K562 (cell line): ENCODE data around the gene SDC1. TPM values are rescaled to one million over a fixed set of nuclear protein-coding genes. Genes with fewer than 3 reads are reported as not detected.

ENCODE experiments used
- ATAC-seq: fragments of 200-7000 bp; cut with Tn5 transposase; 3 replicates; pipeline ENCODE4 v1.9.1; 2020; ENCODE audit warnings: moderate library complexity
- BruUV-seq: library from RNA; stranded (reverse); fragments of 400-500 nt; replicated peaks from 2 replicates; lab custom pipeline; 2021; lab: Mats Ljungman, UMichigan
- CTCF ChIA-PET: fragments of 300-600 bp; formaldehyde crosslinking; extraction: SDS; loops from one replicate; lab custom pipeline; 2021; ENCODE audit warnings: low intra/inter-chr PET ratio; lab: Yijun Ruan, JAX
- POLR2A ChIA-PET: fragments of 300-600, 350-650 bp; sonication (Branson Sonifier 250); formaldehyde crosslinking; extraction: SDS; loops from one replicate; lab custom pipeline; 2021; ENCODE audit warnings: antibody characterized with exemption, inconsistent platforms; lab: Yijun Ruan, JAX
- DNase-seq, 4 experiments: peaks; one replicate each; pipeline versions ENCODE4 v3.0.0 to v3.0.0-alpha.2; 2011 to 2018; ENCODE audit warnings: low spot score in 3 of 4, mixed read lengths in 3 of 4; ENCODE audit errors: extremely low read depth in 1 of 4
- FAIRE-seq: peaks from 2 replicates; lab custom pipeline; 2011; peaks lifted over from hg19 to GRCh38; lab: Jason Lieb, UNC
- H2AFZ ChIP-seq: 2 replicates; pipeline ENCODE4 v1.6.0; 2011; ENCODE audit warnings: low read depth, low read length, control low read depth, inconsistent platforms
- H3K27ac ChIP-seq: fragments of 200-600 bp; 3 replicates; pipeline ENCODE4 v1.8.0; 2011; ENCODE audit warnings: low read depth, mild to moderate bottlenecking, control low read depth, inconsistent platforms, low read length, moderate library complexity, mixed read lengths; ENCODE audit errors: extremely low read depth
- H3K27me3 ChIP-seq, 2 experiments: fragments of 300-600 bp in 1 of 2; 2 replicates in 1 of 2; 3 replicates in 1 of 2; pipeline versions ENCODE4 v1.6.0 to v1.8.0; 2011; ENCODE audit warnings: inconsistent platforms in 2 of 2, low read length in 2 of 2, mild to moderate bottlenecking in 1 of 2, mixed read lengths in 1 of 2, moderate library complexity in 1 of 2; ENCODE audit not compliant: control insufficient read depth in 2 of 2, insufficient read depth in 2 of 2
- H3K36me3 ChIP-seq: fragments of 300-600 bp; 3 replicates; pipeline ENCODE4 v1.8.0; 2011; ENCODE audit warnings: mild to moderate bottlenecking, low read length, inconsistent platforms; ENCODE audit not compliant: control insufficient read depth, insufficient read depth
- H3K4me1 ChIP-seq, 2 experiments: fragments of 200-600 bp in 1 of 2; replicated peaks in 1 of 2; 2 replicates in 1 of 2; 3 replicates in 1 of 2; pipeline versions ENCODE4 v1.5.1 to v1.8.0; 2011; ENCODE audit warnings: inconsistent platforms in 2 of 2, low read length in 2 of 2, mild to moderate bottlenecking in 1 of 2, mixed read lengths in 1 of 2, moderate library complexity in 1 of 2; ENCODE audit not compliant: control insufficient read depth in 2 of 2, insufficient read depth in 2 of 2
- H3K4me2 ChIP-seq: 2 replicates; pipeline ENCODE4 v1.6.1; 2011; ENCODE audit warnings: low read length, control low read depth, inconsistent platforms, mixed read lengths; ENCODE audit not compliant: insufficient read depth
- H3K4me3 ChIP-seq: fragments of 200-600 bp; sonication (generic), shearing (Covaris generic); 2 replicates; pipeline ENCODE4 v1.5.1; 2016; ENCODE audit warnings: control low read depth, inconsistent platforms
- H3K79me2 ChIP-seq: fragments of 200-600 bp; 3 replicates; pipeline ENCODE4 v1.8.0; 2011; ENCODE audit warnings: low read length, inconsistent platforms; ENCODE audit not compliant: control insufficient read depth, insufficient read depth
- H3K9ac ChIP-seq, 2 experiments: 2 replicates each; pipeline versions ENCODE4 v1.6.0 to v1.6.1; 2011; ENCODE audit warnings: low read depth in 2 of 2, low read length in 2 of 2, control low read depth in 1 of 2, inconsistent platforms in 1 of 2, mild to moderate bottlenecking in 1 of 2, mixed read lengths in 1 of 2; ENCODE audit not compliant: insufficient read depth in 1 of 2
- H3K9me1 ChIP-seq: one replicate; pipeline ENCODE4 v1.6.0; 2011; ENCODE audit warnings: inconsistent platforms, mild to moderate bottlenecking, low read length, moderate library complexity; ENCODE audit not compliant: control insufficient read depth, insufficient read depth
- H3K9me3 ChIP-seq: replicated peaks from 2 replicates; pipeline ENCODE4 v1.5.1; 2011; ENCODE audit warnings: low read depth, low read length, inconsistent platforms; ENCODE audit not compliant: control insufficient read depth, insufficient read depth
- H4K20me1 ChIP-seq: replicated peaks from 2 replicates; pipeline ENCODE4 v1.6.1; 2011; ENCODE audit warnings: low read length, inconsistent platforms, mixed read lengths; ENCODE audit not compliant: control insufficient read depth, insufficient read depth
- ARNT ChIP-seq, 2 experiments: fragments of 450-650 bp; IDR thresholded peaks; 2 replicates each; pipeline ENCODE4 v1.6.1; 2016; ENCODE audit warnings: mild to moderate bottlenecking in 1 of 2
- ATF3 ChIP-seq, 2 experiments: fragments of 450-650 bp in 1 of 2; sonication (generic) in 1 of 2; formaldehyde crosslinking in 1 of 2; IDR thresholded peaks in 1 of 2; conservative IDR thresholded peaks in 1 of 2; 2 replicates each; pipeline versions ENCODE4 v1.6.1 to v1.8.1; 2016 to 2023; ENCODE audit warnings: mild to moderate bottlenecking in 2 of 2, moderate library complexity in 2 of 2, inconsistent platforms in 1 of 2, missing genetic modification reagents in 1 of 2
- BMI1 ChIP-seq: fragments of 150-350 bp; IDR thresholded peaks from 2 replicates; pipeline ENCODE4 v1.6.1; 2014; ENCODE audit warnings: low read length
- FIP1L1 ChIP-seq: fragments of 200-400 bp; formaldehyde crosslinking; IDR thresholded peaks from 2 replicates; pipeline ENCODE4 v1.6.1; 2018; ENCODE audit warnings: mild to moderate bottlenecking, low read depth, low read length; ENCODE audit not compliant: poor library complexity, severe bottlenecking
- GABPB1 ChIP-seq: sonication (generic); formaldehyde crosslinking; IDR thresholded peaks from 2 replicates; pipeline ENCODE4 v1.8.0; 2022; ENCODE audit warnings: mild to moderate bottlenecking, missing genetic modification reagents
- MAFG ChIP-seq: fragments of 450-650 bp; conservative IDR thresholded peaks from 2 replicates; pipeline ENCODE4 v1.6.1; 2016; ENCODE audit warnings: missing genetic modification characterization, missing compliant biosample characterization
- NEUROD1 ChIP-seq: fragments of 150-350 bp; IDR thresholded peaks from 2 replicates; pipeline ENCODE4 v1.6.1; 2014; ENCODE audit warnings: borderline replicate concordance, low read length, low read depth; ENCODE audit not compliant: partially characterized antibody
- RAD51 ChIP-seq: fragments of 450-650 bp; IDR thresholded peaks from 2 replicates; pipeline ENCODE4 v1.7.1; 2016; ENCODE audit warnings: low read depth, mild to moderate bottlenecking, borderline replicate concordance
- RERE ChIP-seq: sonication (generic); formaldehyde crosslinking; IDR thresholded peaks from 2 replicates; pipeline ENCODE4 v1.8.0; 2023; ENCODE audit warnings: missing genetic modification reagents, mild to moderate bottlenecking, borderline replicate concordance
- STAT5B ChIP-seq: fragments of 250-450 bp; sonication (Bioruptor Pico); IDR thresholded peaks from 2 replicates; pipeline ENCODE4 v1.8.0; 2021; ENCODE audit warnings: mild to moderate bottlenecking, inconsistent platforms
- TAF1 ChIP-seq: IDR thresholded peaks from 2 replicates; pipeline ENCODE4 v1.6.1; 2011; ENCODE audit warnings: mild to moderate bottlenecking, low read length, moderate library complexity; ENCODE audit not compliant: insufficient read depth, control insufficient read depth, severe bottlenecking; ENCODE audit errors: extremely low read depth
- TAF15 ChIP-seq: fragments of 200-400 bp; formaldehyde crosslinking; IDR thresholded peaks from 2 replicates; pipeline ENCODE4 v1.6.1; 2017; ENCODE audit warnings: mild to moderate bottlenecking, low read depth, low read length, moderate library complexity
- ZNF12 ChIP-seq: sonication (generic); formaldehyde crosslinking; IDR thresholded peaks from 2 replicates; pipeline ENCODE4 v1.4.0; 2020; ENCODE audit warnings: mild to moderate bottlenecking, missing genetic modification reagents
- ZNF165 ChIP-seq: fragments of 250-450 bp; sonication (Bioruptor Pico); IDR thresholded peaks from 2 replicates; pipeline ENCODE4 v1.4.0; 2020; ENCODE audit warnings: borderline replicate concordance
- ZNF239 ChIP-seq: fragments of 250-450 bp; sonication (Bioruptor Pico); IDR thresholded peaks from 2 replicates; pipeline ENCODE4 v1.4.0; 2020; ENCODE audit warnings: mild to moderate bottlenecking
- ZNF408 ChIP-seq: fragments of 250-450 bp; sonication (Bioruptor Pico); IDR thresholded peaks from 2 replicates; pipeline ENCODE4 v1.4.0; 2020; ENCODE audit warnings: low read depth, mild to moderate bottlenecking, moderate library complexity
- ZNF41 ChIP-seq: fragments of 250-450 bp; sonication (Bioruptor Pico); conservative IDR thresholded peaks from 2 replicates; pipeline ENCODE4 v1.4.0; 2020; ENCODE audit warnings: mild to moderate bottlenecking
- ZNF780A ChIP-seq: fragments of 250-450 bp; sonication (Bioruptor Pico); IDR thresholded peaks from 2 replicates; pipeline ENCODE4 v1.5.0; 2021; ENCODE audit warnings: mild to moderate bottlenecking
- WGBS: fragments of 100-300 bp; shearing (Covaris generic); methylation state at CpG from one replicate; pipeline ENCODE4 v1.1.6; 2016; ENCODE audit warnings: low coverage, mixed read lengths; ENCODE audit not compliant: insufficient coverage; ENCODE audit errors: missing lambda C conversion rate; 5-methylcytosine and 5-hydroxymethylcytosine counted together
- in situ Hi-C: fragments of 300-500 bp; cut with MboI; formaldehyde crosslinking; loops from 4 replicates; pipeline ENCODE4 v1.15.0; 2018; ENCODE audit warnings: inconsistent platforms, mixed read lengths
- intact Hi-C: fragments of 100-400 bp; cut with micrococcal nuclease; formaldehyde crosslinking; loops from 2 replicates; pipeline ENCODE4 v1.14.2; 2022
- polyA plus RNA-seq, 8 experiments: library from polyadenylated mRNA; depleted of rRNA in 4 of 8; stranded (reverse) in 5 of 8; unstranded in 3 of 8; fragments of >200 nt; fragmentation: Nextera tagmentation in 2 of 8; fragmentation: Illumina TruSeq in 1 of 8; extraction: Ambion mirVana in 2 of 8; extraction: Trizol in 1 of 8; gene quantifications; 2 replicates each; pipeline versions ENCODE4 v1.2.1 to v1.2.3, GENCODE V29; 2011 to 2014; ENCODE audit warnings: inconsistent platforms in 1 of 8, missing spikeins in 1 of 8
- total RNA-seq, 7 experiments: library from RNA; depleted of rRNA in 6 of 7; stranded (reverse); fragments of >200 nt in 6 of 7; fragmentation: Illumina TruSeq in 2 of 7; extraction: Trizol in 2 of 7; gene quantifications; 2 replicates each; pipeline versions ENCODE4 v1.2.1 to v1.2.3, GENCODE V29; 2011 to 2021; ENCODE audit warnings: low replicate concordance in 1 of 7

The SDC1 gene
- total and polyA plus RNA-seq, 9 of the 15 experiments (the other 6 are each of a cell fraction or from before 2014, with no cell fraction given), result 0.06 to 2.7 (median 0.49) TPM

GRCh38 chr2:20273042-20273441, 48.1 kb upstream of the SDC1 start:
- H3K4me1 ChIP-seq, result no peaks in the 10 kb centered on the region
- intact Hi-C loops (no loop called here), in situ Hi-C loops (no loop called here)
- ChIA-PET POLR2A (interaction anchor here (1.3 kb wide), 1 partner anchor 9 kb away, joined by 3 read pairs; no protein-coding TSS in a partner anchor), CTCF (no interaction called here)
- ATAC-seq (no peak), DNase-seq (no peak), FAIRE-seq (no peak)
- H3K27me3 ChIP-seq, result no peaks in the 10 kb centered on the region
- no peak overlapping the region for H3K4me3 ChIP-seq
- H3K9me3 ChIP-seq, result no peaks in the 10 kb centered on the region
- no peak overlapping the region for H2AFZ ChIP-seq
- no TSS peak for BruUV-seq
- no peak overlapping the region for H3K27ac ChIP-seq
- H3K4me2 ChIP-seq, result no peak overlapping the region
- H3K36me3 ChIP-seq, result peaks cover 59% of the 10 kb centered on the region; the same call in 2 of the 3 replicates
- H3K79me2 ChIP-seq, result peaks cover 4% of the 10 kb centered on the region; the same call in 1 of the 3 replicates
- H3K9me1 ChIP-seq, result no peaks in the 10 kb centered on the region
- WGBS, result 96% methylated on average over 4 of the region's 4 CpGs
- H3K9ac ChIP-seq, result no peak overlapping the region
- no peaks in the 10 kb centered on the region for H4K20me1 ChIP-seq
- peak; percentile 67 for TF ChIP-seq MAFG (tag)
- TF ChIP-seq TAF15, result no peak
- TF ChIP-seq ZNF239 (CRISPR knock-in tag), result no peak
- no peak for TF ChIP-seq BMI1
- TF ChIP-seq ZNF12 (CRISPR knock-in tag), result no peak
- no peak for TF ChIP-seq ZNF41 (CRISPR knock-in tag)
- no peak for TF ChIP-seq ARNT (IDR thresholded peaks at IDR 0.05)
- no peak for TF ChIP-seq ZNF780A
- no peak for TF ChIP-seq GABPB1 (CRISPR knock-in tag)
- no peak for TF ChIP-seq FIP1L1
- no peak for TF ChIP-seq ZNF165 (CRISPR knock-in tag)
- no peak for TF ChIP-seq NEUROD1
- no peak for TF ChIP-seq TAF1
- TF ChIP-seq ZNF408 (CRISPR knock-in tag), result no peak
- TF ChIP-seq RAD51, result no peak
- no peak for TF ChIP-seq STAT5B
- TF ChIP-seq ATF3 (IDR thresholded peaks at IDR 0.05), result no peak
- no peak for TF ChIP-seq ATF3 (CRISPR knock-in tag; conservative IDR thresholded peaks at IDR 0.05)
- no peak for TF ChIP-seq RERE (CRISPR knock-in tag)
